ENCODE results near the gene GALNT13. TPM values are rescaled to one million over a fixed set of nuclear protein-coding genes. Genes with fewer than 3 reads are reported as not detected.
A peak's percentile ranks its signal among the peaks of the same experiment; 100 is the strongest.

Gene GALNT13
- total and polyA plus RNA-seq, 2 donors from 2014 or later = 0.57 TPM; not detected in 1

DNA sequence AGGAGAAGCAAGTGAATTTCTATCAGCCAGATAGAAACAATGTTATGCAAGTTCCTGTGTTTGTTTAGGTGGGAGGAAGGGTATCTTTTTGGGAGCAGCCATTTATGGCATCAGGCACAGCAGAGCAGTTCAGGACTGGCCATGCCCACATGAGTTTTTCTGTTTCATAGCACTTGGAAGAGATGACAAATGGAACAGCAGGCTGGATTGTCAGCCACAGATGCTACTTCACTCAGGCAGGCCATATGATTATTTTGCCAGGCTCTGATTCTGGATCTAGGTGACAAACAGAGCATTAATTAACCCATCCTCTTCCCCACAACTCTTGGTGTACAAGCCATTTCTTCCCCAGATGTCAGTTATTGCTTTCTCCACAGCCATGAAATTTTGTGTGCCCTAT lies 63.8 kb downstream of the GALNT13 start:
- FAIRE-seq (no peak), DNase-seq (no peak)
- H3K9ac ChIP-seq (ENCODE audit: low read length in 3 of 3) = no peak overlapping the region
- no peaks in the 10 kb centered on the region for H3K27me3 ChIP-seq (ENCODE audit: control insufficient read depth, insufficient read depth, low read length)
- TF ChIP-seq CTCF (IDR thresholded peaks at IDR 0.05; ENCODE audit: borderline replicate concordance, extremely low read depth, insufficient read depth) = no peak
- H3K4me1 ChIP-seq (ENCODE audit: control insufficient read depth in 2 of 3, insufficient read depth in 2 of 3, low read depth in 1 of 3, low read length in 3 of 3) = no peaks in the 10 kb centered on the region
- intact Hi-C loops (cut with DNase I) = no loop called here
- H3K9me3 ChIP-seq (ENCODE audit: control insufficient read depth in 2 of 3, insufficient read depth in 1 of 3, low read length in 3 of 3) = no peaks in the 10 kb centered on the region
- H3K36me3 ChIP-seq (ENCODE audit: control insufficient read depth in 2 of 3, insufficient read depth in 3 of 3, low read length in 3 of 3) = no peaks in the 10 kb centered on the region
- H3K27ac ChIP-seq (ENCODE audit: low read depth in 2 of 2, low read length in 2 of 2) = no peak overlapping the region
- H3K4me3 ChIP-seq (ENCODE audit: low read length in 3 of 3) = no peak overlapping the region

- no peak overlapping the region for H3K27ac ChIP-seq (ENCODE audit: low read depth in 2 of 2, low read length in 2 of 2)
- H3K9ac ChIP-seq (ENCODE audit: low read length in 3 of 3) = no peak overlapping the region
- TF ChIP-seq CTCF (IDR thresholded peaks at IDR 0.05; ENCODE audit: borderline replicate concordance, extremely low read depth, insufficient read depth) = no peak
- no peaks in the 10 kb centered on the region for H3K27me3 ChIP-seq (ENCODE audit: control insufficient read depth, insufficient read depth, low read length)
- intact Hi-C loops (cut with DNase I) = no loop called here
- H3K4me3 ChIP-seq (ENCODE audit: low read length in 3 of 3) = no peak overlapping the region
- peak in 2 of 5 donors; percentile 36 to 42 for DNase-seq
- no peaks in the 10 kb centered on the region for H3K36me3 ChIP-seq (ENCODE audit: control insufficient read depth in 2 of 3, insufficient read depth in 3 of 3, low read length in 3 of 3)
- FAIRE-seq = no peak
- H3K9me3 ChIP-seq (ENCODE audit: control insufficient read depth in 2 of 3, insufficient read depth in 1 of 3, low read length in 3 of 3) = no peaks in the 10 kb centered on the region
- H3K4me1 ChIP-seq (ENCODE audit: control insufficient read depth in 2 of 3, insufficient read depth in 2 of 3, low read depth in 1 of 3, low read length in 3 of 3) = no peaks in the 10 kb centered on the region
Measured at GRCh38 chr2:153939124-153939796, 67.5 kb downstream of the GALNT13 start.

DNA sequence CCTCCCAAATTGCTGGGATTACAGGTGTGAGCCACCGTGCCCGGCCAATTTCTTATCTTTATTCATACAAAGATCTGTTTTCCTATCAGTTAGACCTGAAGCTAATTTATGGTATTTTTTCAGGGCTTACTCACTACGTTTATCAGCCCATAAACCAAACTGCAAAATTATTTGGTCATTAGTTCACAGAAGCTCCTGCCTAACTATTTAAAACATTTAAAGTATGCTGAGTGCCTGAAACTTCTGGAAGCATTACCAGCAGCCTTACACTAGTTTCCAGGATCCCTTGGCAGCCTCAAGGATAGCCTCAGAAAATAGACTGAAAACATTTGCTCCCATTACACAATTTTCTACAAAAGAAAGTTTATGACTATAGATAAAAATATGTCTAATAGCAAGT lies 68.8 kb downstream of the GALNT13 start:
- Histone ChIP-seq H3K27ac (ENCODE audit: low read depth in 2 of 2, low read length in 2 of 2) (no peak overlapping the region), H3K9ac (ENCODE audit: low read length in 3 of 3) (no peak overlapping the region), H3K4me1 (ENCODE audit: control insufficient read depth in 2 of 3, insufficient read depth in 2 of 3, low read depth in 1 of 3, low read length in 3 of 3) (no peaks in the 10 kb centered on the region), H3K36me3 (ENCODE audit: control insufficient read depth in 2 of 3, insufficient read depth in 3 of 3, low read length in 3 of 3) (no peaks in the 10 kb centered on the region), H3K27me3 (ENCODE audit: control insufficient read depth, insufficient read depth, low read length) (no peaks in the 10 kb centered on the region), H3K4me3 (ENCODE audit: low read length in 3 of 3) (no peak overlapping the region), H3K9me3 (ENCODE audit: control insufficient read depth in 2 of 3, insufficient read depth in 1 of 3, low read length in 3 of 3) (no peaks in the 10 kb centered on the region)
- FAIRE-seq (no peak), DNase-seq (peak in 1 of 5 donors; percentile 12)
- intact Hi-C loops (cut with DNase I) = no loop called here
- TF ChIP-seq CTCF (IDR thresholded peaks at IDR 0.05; ENCODE audit: borderline replicate concordance, extremely low read depth, insufficient read depth) = no peak

DNA sequence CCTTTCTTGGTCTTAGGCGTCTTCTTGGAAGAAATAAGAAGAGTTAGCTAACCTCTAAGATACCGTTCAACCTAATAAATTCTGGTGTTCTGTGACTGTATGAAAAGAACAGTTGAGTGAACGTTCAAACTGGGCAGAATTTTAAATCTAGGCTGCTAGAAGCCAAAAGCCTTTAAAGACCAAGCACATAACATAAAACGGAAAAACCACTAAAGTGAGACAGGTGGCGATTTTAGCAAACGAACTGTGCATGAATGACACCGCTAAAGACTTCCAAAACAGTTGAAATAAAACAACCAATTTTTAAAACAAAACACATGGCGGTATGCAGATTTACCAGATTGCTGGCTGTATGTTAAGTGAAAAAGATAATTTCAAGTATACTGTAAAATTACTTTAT lies 73.1 kb downstream of the GALNT13 start:
- no peak for DNase-seq
- H3K4me1 ChIP-seq (ENCODE audit: control insufficient read depth in 2 of 3, insufficient read depth in 2 of 3, low read depth in 1 of 3, low read length in 3 of 3) = no peaks in the 10 kb centered on the region
- no peak overlapping the region for H3K4me3 ChIP-seq (ENCODE audit: low read length in 3 of 3)
- H3K9me3 ChIP-seq (ENCODE audit: control insufficient read depth in 2 of 3, insufficient read depth in 1 of 3, low read length in 3 of 3) = no peaks in the 10 kb centered on the region
- no peaks in the 10 kb centered on the region for H3K27me3 ChIP-seq (ENCODE audit: control insufficient read depth, insufficient read depth, low read length)
- no peaks in the 10 kb centered on the region for H3K36me3 ChIP-seq (ENCODE audit: control insufficient read depth in 2 of 3, insufficient read depth in 3 of 3, low read length in 3 of 3)
- FAIRE-seq = no peak
- H3K27ac ChIP-seq (ENCODE audit: low read depth in 2 of 2, low read length in 2 of 2) = no peak overlapping the region
- H3K9ac ChIP-seq (ENCODE audit: low read length in 3 of 3) = no peak overlapping the region
- no peak for TF ChIP-seq CTCF (IDR thresholded peaks at IDR 0.05; ENCODE audit: borderline replicate concordance, extremely low read depth, insufficient read depth)
- intact Hi-C loops (cut with DNase I) = no loop called here
